ENCODE results near the gene FBXL7.

FBXL7 gene

GRCh38 chr5:15499528-15500324 lies at the start of gene FBXL7:
Gene FBXL7 (plus strand): TSS chr5:15500180.
- no peak for DNase-seq

DNA sequence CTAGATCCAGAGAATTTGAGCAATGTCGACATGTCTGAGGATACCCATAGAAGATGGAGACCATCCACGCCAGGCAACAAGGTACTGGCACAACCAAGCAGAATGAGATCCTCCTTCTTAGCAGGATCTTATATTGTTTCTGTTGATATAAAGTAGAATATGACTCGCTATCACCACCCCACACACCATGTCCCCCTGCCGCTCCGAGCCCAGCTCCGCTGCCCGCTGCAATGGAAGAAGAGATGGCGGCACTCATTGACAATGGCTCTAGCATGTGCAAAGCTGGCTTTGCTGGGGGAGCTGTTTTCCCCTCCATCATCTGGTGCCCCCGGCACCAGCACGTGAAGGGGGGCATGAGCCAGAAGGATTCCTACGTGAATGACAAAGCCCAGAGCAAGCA lies 49.5 kb upstream of the FBXL7 start:
- DNase-seq = no peak

- DNase-seq = no peak
Measured at GRCh38 chr5:15450949-15451348, 49.0 kb upstream of the FBXL7 start.

GRCh38 chr5:15452030-15452429 lies 48.0 kb upstream of the FBXL7 start:
- DNase-seq = no peak

GRCh38 chr5:15452781-15453180 lies 47.2 kb upstream of the FBXL7 start:
- no peak for DNase-seq

- DNase-seq = no peak
Measured at GRCh38 chr5:15459200-15459599, 40.8 kb upstream of the FBXL7 start.

DNA sequence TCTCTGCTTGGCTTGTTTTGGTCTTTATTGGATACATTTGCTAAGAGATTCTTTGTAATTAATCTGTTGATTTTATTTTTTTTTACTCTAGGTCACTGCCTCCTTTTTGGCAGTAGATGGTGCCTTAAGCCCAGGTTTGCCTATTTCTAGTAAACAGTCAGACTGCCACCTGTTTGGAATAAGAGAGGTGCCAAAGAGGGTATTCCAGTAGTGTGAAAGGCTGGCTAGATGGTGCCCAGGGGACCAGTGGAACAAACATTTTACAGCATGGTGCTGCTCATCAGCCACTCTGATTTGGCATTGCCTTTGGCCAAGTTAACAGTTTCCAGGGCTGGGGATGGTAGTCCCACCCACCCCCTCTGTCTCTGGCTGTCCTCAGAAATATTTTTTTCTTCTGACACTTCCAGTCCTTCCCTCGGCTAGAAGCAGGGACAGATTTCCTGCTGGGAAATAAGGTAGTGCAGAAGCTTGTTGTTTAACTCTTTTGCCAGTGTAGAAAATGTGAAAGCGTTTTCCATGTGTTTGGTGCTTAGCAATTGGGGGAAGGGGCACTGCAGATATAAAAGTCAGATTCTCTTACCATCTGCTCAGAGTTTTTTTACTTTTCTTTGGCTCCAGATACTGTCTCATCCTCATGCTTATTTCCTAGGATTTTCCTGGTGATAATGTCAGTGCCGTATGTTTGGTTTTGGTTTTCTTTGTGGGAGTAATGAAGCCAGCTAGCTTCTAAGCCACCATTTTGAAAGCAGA lies 36.6 kb upstream of the FBXL7 start:
- DNase-seq = no peak

GRCh38 chr5:15472116-15472515 lies 27.9 kb upstream of the FBXL7 start:
- DNase-seq = no peak

- DNase-seq = no peak
Measured at GRCh38 chr5:15474143-15474719, 25.7 kb upstream of the FBXL7 start.

- DNase-seq = no peak
Measured at GRCh38 chr5:15475367-15475766, 24.6 kb upstream of the FBXL7 start.

DNA sequence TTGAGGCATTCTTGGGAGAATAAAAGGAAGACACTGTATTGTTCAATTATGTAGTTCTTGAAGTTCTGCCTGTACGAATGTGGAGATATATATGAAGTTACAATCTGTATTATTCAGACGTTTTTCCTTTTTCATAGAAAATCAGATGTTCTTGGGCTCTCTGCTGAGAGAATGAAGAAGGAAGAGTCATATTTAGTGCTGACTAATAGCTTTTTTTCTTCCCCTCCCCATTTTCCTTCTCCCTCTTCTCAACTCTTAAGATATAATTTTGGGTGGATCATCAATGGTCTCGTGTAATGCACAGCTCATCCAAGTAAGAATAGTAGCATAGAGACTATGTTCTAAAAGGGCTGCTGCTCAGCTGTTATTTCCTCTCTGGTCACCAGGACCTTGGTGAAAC lies 23.0 kb upstream of the FBXL7 start:
- DNase-seq = no peak

GRCh38 chr5:15480436-15480835 lies 19.5 kb upstream of the FBXL7 start:
- DNase-seq = no peak

DNA sequence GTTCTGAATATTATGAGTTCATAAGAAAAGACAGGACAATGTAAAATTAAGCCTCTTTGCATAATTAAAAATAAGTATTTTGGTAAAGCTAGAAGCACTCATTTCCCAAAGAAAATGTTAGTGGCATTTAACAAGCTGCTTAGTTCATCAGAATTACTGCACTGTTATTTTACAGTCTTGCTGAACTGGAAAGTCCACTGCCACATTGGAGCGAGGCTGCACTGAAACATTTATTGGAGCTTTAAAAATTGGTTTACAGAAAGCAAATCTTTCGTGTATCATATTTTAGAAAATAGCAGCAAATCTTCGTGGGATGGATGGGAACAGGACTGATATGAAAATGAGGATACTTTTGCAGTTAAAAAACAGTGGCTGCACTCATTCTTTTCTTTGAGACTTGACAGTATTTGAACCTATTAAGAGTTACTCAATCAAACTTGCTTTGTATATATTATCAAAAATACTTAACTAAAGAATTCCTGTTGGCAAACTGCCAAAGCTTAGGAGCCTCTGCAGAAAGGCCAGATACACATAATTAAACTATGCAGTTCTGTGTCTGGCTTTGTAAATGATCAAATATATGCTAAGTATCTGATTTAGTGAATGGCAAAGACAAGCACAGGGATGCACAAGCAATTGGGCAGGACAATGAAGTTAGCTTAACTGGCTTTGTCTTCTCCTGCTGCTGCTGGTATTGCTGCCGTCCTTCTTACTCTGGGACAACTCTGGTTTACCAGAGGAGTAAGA lies 16.5 kb upstream of the FBXL7 start:
- no peak for DNase-seq

- no peak for DNase-seq
Measured at GRCh38 chr5:15487228-15487627, 12.8 kb upstream of the FBXL7 start.

DNA sequence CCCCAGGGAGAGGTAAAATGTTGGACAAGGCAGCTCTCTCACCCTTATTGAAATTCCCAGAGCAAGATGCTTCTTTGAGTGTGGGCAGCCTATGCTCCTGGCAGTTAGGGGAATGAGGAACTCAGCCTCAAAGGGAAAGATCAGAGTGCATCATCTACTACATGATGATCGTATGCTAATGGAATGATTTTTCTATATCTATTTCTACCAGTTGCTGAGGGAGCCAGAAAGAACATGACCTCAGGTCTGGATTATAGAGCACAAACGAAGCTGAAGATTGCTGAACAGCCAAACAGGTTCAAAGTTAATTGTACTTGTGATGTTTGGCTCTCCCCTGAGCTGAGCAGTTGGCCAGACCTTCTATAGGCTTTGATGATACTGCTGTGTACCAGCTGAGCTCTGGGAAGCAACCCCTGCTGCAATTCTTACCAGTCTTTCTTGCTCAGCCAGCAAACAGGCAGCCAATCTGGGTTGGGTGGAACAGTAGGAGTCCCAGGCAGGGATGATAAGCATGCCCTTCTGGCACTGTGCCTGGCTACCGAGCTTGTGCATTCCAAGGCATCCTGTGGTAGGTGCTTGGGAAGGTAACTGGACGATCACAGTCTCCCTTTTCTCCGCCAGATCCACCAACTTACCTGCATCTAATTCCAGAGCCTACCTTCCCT lies 10.3 kb upstream of the FBXL7 start:
- DNase-seq = no peak

GRCh38 chr5:15492545-15492944 lies 7.4 kb upstream of the FBXL7 start:
- DNase-seq = no peak

- DNase-seq = no peak
Measured at GRCh38 chr5:15493501-15493900, 6.5 kb upstream of the FBXL7 start.

DNA sequence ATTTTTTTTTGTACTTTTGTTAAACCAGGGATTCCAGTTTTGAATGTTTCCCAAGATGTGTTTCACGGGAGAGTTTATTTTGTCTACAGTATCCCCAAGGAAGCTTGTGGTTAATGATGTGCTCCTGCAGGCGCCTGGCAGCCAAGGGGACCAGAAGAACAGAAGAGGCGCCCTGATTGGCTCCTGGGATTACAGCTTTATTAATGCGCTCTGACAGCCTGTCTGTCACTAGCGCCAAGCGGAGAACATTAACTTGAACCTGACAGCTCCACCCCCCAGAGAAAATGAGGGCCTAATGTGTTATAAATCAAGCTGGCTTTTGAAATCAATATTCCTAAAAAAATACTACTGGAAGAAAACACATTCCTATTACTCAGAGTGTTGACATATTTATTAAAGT lies 5.0 kb upstream of the FBXL7 start:
- DNase-seq = no peak

- no peak for DNase-seq
Measured at GRCh38 chr5:15496886-15497285, 3.1 kb upstream of the FBXL7 start.

DNA sequence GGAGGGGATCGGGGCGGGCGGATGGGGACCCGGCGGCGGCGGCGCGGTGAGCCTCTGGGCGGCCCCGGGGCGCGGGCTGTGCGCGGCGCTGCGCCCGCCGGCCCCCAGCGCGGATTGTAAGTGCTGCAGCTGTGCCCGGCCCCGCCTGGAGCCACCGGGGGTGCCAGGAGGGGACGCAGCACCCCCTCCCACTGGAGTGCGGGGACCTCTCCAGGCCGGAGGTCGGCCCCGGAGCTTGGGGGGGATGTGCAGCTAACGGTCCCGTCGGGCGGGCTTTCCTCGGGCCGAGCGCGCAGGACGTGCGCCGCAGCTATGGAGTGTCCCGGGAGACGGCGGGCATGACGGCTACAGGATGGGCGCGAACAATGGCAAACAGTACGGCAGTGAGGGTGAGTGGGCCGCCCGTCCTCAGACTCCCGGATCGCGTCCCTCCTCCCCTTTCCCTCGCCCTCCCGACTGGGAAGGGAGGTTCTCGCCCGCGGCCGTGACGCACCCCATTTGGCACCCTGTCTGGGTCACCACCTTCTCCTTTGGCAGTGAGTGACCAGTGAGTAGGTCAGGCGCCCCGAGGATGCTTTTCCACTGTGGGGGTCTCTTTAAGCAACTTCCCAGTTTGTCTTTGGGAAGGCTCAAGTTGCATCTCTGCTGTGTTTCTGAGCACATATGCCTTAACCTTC lies 483 bp downstream of the FBXL7 start:
- DNase-seq = no peak

- DNase-seq = no peak
Measured at GRCh38 chr5:15501091-15501791, 1.3 kb downstream of the FBXL7 start.

GRCh38 chr5:15502208-15502607 lies 2.2 kb downstream of the FBXL7 start:
- no peak for DNase-seq
